GM19324 (cell line): Measurements from ENCODE around the gene LRRC27.
"Not testable (repeated sequence)": the region's sequence is repeated elsewhere in the genome, so short reads cannot be mapped to it uniquely, and the experiment has no call there.

ENCODE experiments used
- ATAC-seq: cut with Tn5 transposase; IDR thresholded peaks from one replicate; pipeline ENCODE4 v1.9.1; 2021; ENCODE audit warnings: mild to moderate bottlenecking, moderate library complexity; ENCODE audit not compliant: unreplicated experiment, low FRiP score

Gene LRRC27

DNA sequence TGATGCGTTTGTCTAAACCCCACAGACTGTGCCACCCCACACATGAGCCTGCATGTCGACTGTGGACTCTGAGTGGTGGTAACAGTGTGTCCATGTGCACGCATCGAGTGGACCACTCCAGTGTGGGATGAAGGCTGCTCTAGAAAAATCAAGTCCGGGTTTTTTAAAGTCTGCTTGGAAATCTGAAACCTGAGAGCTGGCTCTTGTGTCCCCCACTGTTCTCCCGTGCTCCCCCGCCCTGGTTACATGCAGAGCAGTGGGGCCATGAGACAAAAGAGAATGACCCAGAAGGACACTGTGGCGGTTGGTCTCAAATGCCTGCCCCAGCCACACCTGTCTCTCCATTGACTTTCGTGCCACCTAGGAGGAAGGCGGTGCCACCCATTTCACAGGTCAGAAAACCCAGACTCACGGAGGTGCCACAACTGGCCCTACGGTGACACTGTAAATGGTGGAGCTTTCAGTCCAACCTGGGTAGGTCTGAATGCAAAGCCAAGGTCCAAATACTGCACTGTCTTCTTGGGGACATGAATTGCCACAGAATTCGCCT, 37.7 kb downstream of the LRRC27 start:
- ATAC-seq, result no peak

DNA sequence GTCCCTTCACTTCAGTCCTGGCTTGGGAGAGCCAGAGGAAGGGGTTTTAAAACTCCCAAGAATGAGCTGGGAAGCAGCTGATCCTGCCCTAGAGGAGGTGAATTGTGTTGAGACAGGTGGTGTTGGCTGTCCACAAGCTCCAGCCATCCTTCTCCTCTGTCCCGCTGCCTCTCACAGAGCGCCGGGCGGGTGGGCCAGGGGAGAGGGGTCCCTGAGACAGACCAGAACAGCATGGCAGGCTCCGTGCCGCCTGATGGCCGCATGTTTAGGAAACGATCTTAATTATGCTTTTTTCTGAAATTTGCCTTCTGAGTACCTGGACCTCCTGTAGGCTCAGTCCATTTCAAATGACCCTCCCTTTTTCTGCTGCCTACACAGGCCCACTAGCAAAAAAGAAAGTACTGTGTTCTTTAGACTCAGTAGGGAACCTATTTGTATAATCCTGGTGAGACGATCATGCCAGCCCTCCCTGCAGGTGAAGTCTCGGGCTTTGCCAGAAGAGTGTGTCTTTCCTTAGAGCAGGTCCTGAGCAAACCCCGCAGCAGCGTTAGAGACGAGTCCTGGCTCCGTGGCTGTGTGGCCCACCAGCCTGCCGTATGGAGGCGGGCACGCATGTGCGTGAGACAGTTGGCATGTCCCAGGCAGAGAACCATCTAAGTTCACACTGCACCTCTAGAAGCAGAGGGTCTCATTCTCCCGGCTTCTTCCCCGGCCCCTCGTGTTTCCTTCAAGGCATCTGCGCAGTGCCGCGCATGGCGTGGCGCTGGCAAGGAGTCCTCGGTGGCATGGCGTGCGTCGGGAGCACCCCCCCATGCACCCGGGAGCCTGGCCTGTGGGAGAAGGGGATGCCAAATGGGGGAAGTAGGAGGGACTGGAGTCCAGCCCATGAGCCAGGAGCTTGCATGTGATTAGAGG, 38.7 kb downstream of the LRRC27 start:
- no peak for ATAC-seq

- no peak for ATAC-seq
These were observed 39.7 kb downstream of the LRRC27 start for GRCh38 chr10:132371641-132372081.

DNA sequence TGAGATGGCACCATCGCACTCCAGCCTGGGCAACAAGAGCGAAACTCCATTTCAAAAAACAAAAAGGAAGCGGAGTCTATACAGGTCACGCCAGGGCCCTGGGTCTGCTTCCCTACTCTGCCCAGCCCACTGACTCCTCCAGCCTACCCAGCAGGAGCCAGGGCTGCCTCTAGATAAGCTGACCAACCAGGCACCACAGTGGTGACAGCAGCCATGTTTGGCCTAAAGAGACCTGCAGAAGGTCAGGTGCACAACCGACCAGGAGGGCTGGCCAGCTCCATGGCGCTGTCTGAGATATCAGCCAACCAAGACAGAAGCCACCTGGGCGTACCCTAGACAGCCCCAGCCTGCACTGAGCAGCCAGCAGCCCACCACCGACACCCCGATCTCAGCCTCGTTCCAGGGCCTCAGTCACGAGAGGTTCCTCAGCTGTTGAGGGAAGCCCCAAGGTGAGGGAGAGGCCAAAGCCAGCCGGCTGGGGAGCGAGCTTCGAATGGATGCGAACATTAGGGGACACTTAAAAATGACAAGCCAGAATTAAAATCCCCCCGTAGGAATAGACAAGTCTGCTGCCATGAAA, 40.6 kb downstream of the LRRC27 start:
- ATAC-seq, result no peak

DNA sequence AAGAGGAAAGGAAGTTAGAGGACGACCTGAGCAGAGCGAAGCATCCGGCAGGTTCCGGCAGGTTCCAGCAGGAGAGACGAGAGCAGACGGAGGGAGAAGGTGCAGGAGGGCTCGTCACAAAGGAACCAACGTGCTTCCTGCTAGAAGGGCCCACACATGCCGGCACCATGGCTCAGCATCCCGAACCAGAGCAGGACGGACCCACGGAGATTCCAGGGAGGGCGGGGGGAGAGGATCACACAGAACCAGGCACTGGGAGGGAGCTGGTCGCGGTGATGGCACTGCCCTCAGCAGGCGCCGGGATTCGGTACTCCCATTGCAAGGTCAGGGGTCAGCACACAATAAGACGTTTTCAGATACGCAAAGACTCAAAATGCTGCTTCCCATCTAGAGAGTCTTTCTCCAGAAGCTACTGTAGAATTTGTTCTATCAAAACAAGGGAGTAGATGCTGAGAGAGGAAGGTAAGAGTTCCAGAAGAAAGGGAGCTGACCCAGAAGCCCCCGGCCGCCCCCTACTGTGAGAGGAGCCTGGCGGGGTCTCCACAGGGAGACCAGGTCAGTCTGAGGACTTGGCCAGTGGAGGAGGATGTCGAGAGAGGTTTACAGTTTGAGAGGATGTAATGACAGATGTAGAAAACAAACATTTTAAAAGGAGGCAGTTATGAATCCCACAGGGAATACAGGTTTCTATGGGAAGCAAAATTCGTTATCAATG, 41.4 kb downstream of the LRRC27 start:
- no peak for ATAC-seq

DNA sequence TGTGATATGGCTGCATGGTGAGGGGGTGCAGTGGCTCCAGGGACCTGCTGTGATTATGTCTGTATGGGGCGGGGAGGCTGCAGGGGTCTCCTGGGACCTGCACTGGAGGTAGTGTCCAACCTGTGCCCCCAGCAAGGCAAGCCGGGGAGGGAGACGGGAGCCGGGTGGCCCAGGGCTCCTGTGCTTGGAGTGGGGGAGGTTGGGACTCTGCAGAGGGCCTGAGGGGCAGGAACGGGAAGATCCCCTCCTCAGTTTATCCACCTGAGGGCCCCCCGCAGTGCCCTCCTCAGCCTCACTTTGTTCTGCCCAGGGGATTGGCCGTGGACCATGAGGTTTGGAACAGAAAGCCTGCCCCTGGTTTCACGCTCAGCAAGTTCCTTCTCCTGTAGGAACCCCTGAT, 42.2 kb downstream of the LRRC27 start:
- no peak for ATAC-seq

GRCh38 chr10:132374612-132375011, 42.6 kb downstream of the LRRC27 start:
- ATAC-seq, result no peak

DNA sequence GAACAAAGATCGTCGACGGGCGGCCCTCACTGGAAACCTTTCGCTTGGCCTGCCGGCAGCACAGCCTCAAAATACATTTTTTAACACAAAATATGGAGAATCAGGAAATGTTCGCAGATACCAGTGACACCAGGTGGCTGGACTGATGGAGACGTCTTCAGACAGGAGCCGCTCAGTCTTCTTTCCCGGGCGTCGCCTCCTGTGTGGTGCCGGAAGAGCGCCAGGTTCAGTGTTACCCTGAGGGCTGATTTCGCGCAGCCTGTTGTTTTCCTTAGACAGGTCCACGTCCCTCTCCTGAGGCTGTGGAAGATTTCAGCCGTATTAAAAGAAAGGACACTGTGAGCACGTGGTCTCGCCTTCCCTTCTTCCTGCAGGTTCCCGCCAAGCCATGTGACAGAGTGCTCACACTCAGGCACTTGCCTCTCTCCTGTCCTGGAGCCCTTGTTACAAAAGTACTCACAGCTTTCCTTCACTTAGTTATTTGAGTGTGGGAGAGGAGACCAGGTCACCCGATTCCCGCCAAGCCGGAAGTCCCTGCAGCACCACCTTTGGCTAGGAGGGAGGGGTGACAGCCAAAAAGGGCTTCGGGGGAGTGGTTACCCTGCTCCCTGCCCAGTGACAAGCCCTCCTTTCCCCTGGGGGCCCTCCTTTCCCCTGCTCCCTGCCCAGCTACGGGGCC, 43.3 kb downstream of the LRRC27 start:
- ATAC-seq, result no peak

DNA sequence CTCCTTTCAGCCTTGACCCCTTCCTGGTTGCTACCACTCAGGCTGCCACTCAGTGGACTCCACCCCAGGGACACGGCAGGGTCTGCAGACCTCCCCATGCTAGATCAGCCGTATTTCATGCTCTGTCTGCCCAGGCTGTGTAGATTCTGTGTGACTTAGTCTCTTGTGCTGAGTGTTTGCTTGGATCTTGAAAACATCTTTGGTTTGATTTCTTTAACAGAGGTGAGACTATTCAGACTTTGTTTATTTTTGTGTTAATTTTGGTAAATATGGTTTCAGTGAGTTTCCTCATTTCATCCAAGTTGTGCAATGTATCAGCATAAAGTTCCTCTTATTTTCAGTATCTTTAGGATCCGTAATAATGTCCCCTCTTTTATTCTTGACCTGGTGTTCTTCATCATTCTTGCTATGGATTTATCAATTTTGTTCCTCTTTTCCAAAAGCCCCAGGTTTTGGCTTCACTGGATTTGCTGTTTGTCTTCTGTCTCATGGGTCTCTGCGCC, 43.9 kb downstream of the LRRC27 start:
- ATAC-seq, result no peak

- no peak for ATAC-seq
These were observed 44.4 kb downstream of the LRRC27 start for GRCh38 chr10:132376394-132376851.

DNA sequence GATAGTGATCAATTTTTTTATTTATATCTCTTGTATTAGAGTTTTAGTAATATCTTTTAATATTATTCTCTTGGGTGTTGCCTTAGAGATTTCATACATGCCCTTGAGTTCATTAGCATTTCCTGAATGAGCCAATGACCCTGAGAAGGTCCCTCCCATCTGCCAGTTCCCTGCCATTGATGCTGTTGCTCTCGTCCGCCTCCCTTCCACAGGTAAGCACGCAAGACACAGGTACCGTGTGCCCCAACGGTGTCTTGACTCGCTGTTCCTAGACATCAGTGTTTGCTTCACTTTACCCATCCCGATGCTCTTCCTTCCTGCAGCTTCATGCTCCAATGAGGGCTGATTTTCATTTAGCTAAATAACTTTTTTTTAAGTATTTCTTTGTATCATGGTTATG, 45.3 kb downstream of the LRRC27 start:
- ATAC-seq, result no peak

DNA sequence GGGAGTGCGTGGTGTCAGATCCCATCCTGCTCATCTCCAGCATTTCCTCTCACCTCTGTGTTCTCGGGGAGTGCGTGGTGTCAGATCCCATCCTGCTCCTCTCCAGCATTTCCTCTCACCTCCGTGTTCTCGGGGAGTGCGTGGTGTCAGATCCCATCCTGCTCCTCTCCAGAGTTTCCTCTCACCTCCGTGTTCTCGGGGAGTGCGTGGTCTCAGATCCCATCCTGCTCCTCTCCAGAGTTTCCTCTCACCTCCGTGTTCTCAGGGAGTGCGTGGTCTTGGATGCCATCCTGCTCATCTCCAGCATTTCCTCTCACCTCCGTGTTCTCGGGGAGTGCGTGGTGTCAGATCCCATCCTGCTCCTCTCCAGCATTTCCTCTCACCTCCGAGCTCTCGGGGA, 47.0 kb downstream of the LRRC27 start:
- not testable (repeated sequence) for ATAC-seq

- ATAC-seq, result not testable (repeated sequence)
These were observed 49.0 kb downstream of the LRRC27 start for GRCh38 chr10:132380986-132381385.

- no peak for ATAC-seq
These were observed 49.7 kb downstream of the LRRC27 start for GRCh38 chr10:132381741-132382140.

GRCh38 chr10:132382231-132382922, 50.4 kb downstream of the LRRC27 start:
- ATAC-seq, result no peak

- no peak for ATAC-seq
These were observed 51.1 kb downstream of the LRRC27 start for GRCh38 chr10:132383101-132383500.

DNA sequence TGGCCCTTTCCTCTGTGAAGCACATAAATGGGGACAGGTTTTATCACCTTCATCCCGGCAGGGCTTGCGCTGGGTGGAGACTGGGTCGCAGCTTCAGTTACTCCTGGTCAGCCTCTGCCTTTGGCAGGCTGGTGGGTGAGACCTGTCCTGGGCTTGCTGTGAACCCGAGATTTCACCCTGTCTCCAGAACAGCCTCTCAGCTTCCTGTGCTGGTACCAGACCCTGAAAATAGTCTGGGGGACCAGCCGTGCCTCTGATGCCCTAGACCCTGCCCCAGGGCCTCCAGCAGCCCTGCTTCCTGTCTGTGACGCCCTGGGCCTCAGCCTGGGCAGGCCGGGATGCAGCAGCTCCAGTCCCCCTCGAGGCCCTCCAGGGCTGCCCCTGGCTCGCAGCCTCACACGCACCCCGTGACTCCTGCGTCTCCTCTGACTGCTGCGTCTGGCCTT, 51.8 kb downstream of the LRRC27 start:
- no peak for ATAC-seq

- no peak for ATAC-seq
These were observed 52.8 kb downstream of the LRRC27 start for GRCh38 chr10:132384618-132385388.

DNA sequence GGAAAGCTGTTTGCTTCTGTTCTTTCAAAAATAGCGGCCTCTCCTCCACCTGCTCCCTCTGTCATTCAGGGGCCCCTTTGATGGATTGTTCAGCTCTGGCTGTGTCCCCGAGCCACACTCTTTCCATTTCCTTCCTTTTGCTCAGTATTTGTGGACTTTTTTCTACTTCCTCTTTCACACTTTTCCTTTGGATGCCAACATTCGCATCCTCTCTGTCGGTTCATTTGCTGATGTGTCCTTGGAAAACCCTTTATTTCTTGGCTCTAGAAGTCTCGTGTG, 53.3 kb downstream of the LRRC27 start:
- ATAC-seq, result no peak
